Fibroblast of the aortic adventitia (primary cell): ENCODE results near the gene RPL7A. TPM values are rescaled to one million over a fixed set of nuclear protein-coding genes. Genes with fewer than 3 reads are reported as not detected.

Experiments used
- DNase-seq: peaks from one replicate; pipeline ENCODE4 v3.0.0-alpha.2; 2010; ENCODE audit warnings: low read depth
- H3K4me3 ChIP-seq: 2 replicates; pipeline ENCODE4 v1.5.1; 2011; ENCODE audit warnings: low read depth, mild to moderate bottlenecking, control low read depth, low read length, moderate library complexity
- CTCF ChIP-seq: IDR thresholded peaks from 2 replicates; pipeline ENCODE4 v1.5.1; 2011; ENCODE audit warnings: mild to moderate bottlenecking, low read length, control low read depth, inconsistent platforms; ENCODE audit not compliant: insufficient read depth
- total RNA-seq: library from RNA; depleted of rRNA; stranded (reverse); fragments of >200 nt; gene quantifications from 2 replicates; pipeline ENCODE4 v1.2.3, GENCODE V29; 2012; ENCODE audit warnings: low replicate concordance

Gene RPL7A
- total RNA-seq, 1 donor: 2,411 TPM

GRCh38 chr9:133354766-133355165, 6.7 kb downstream of the RPL7A start:
- TF ChIP-seq CTCF: no peak
- no peak for DNase-seq
- H3K4me3 ChIP-seq: no peak overlapping the region

- no peak for DNase-seq
- peak; percentile 6 for TF ChIP-seq CTCF
- H3K4me3 ChIP-seq: peak overlapping the region; percentile 90
These were observed 7.9 kb downstream of the RPL7A start for GRCh38 chr9:133355881-133356357.

- TF ChIP-seq CTCF: no peak
- DNase-seq: peak; percentile 64
- peak within 1 kb of the TSS; percentile 90 for H3K4me3 ChIP-seq
These were observed 8.5 kb downstream of the RPL7A start, which contains the start of the genes SURF1 and SURF2 for GRCh38 chr9:133356391-133357091. Gene SURF1, minus strand, starts transcription at chr9:133356487. Its CDS starts 34 bp downstream, at chr9:133356453. Gene SURF2, plus strand, starts transcription at chr9:133356550. Its CDS starts 43 bp downstream, at chr9:133356593.

GRCh38 chr9:133357656-133358055, 9.6 kb downstream of the RPL7A start:
- peak overlapping the region; percentile 90 for H3K4me3 ChIP-seq
- DNase-seq: no peak
- no peak for TF ChIP-seq CTCF

GRCh38 chr9:133359399-133360175, 11.6 kb downstream of the RPL7A start:
- peak; percentile 30 for TF ChIP-seq CTCF
- DNase-seq: no peak
- no peak overlapping the region for H3K4me3 ChIP-seq

GRCh38 chr9:133360400-133361393, 12.7 kb downstream of the RPL7A start:
- no peak overlapping the region for H3K4me3 ChIP-seq
- DNase-seq: no peak
- TF ChIP-seq CTCF: no peak
